HFFc6 (cell line): ENCODE data around the gene HIGD2B. TPM values are rescaled to one million over a fixed set of nuclear protein-coding genes. Genes with fewer than 3 reads are reported as not detected.
"Not testable (repeated sequence)": the region's sequence is repeated elsewhere in the genome, so short reads cannot be mapped to it uniquely, and the experiment has no call there.

Source experiments
- DNase-seq: peaks from one replicate; pipeline ENCODE4 v3.0.0-alpha.2; 2018
- H3K27ac Mint-ChIP-seq: 2 replicates; pipeline ENCODE4 v1.8.0; 2020; ENCODE audit warnings: mild to moderate bottlenecking, mixed read lengths
- H3K27me3 Mint-ChIP-seq: 2 replicates; pipeline ENCODE4 v1.8.0; 2021; ENCODE audit warnings: mild to moderate bottlenecking, moderate library complexity, mixed read lengths; ENCODE audit not compliant: insufficient read depth
- H3K36me3 Mint-ChIP-seq: 2 replicates; pipeline ENCODE4 v1.8.0; 2021; ENCODE audit warnings: low read depth, mixed read lengths
- H3K4me1 Mint-ChIP-seq: 2 replicates; pipeline ENCODE4 v1.8.0; 2020; ENCODE audit warnings: low read depth, mixed read lengths
- H3K4me3 Mint-ChIP-seq: 2 replicates; pipeline ENCODE4 v1.8.0; 2020; ENCODE audit warnings: mild to moderate bottlenecking, moderate library complexity, mixed read lengths
- H3K9me3 Mint-ChIP-seq: 2 replicates; pipeline ENCODE4 v1.8.0; 2020; ENCODE audit warnings: mild to moderate bottlenecking, mixed read lengths
- total RNA-seq, 6 experiments: library from RNA; stranded (reverse); fragmentation: NEBNext Ultra II Directional; extraction: Animal tissue kit (Norgen Biotek cat#: 25700); gene quantifications; 2 replicates in 1 of 6; 3 replicates in 5 of 6; pipeline ENCODE4 v1.2.3, GENCODE V29; 2021
- TF ChIP-seq, protein P1 (sequence below): fragments of 200-600 bp; sonication (generic); IDR thresholded peaks from 2 replicates; pipeline ENCODE4 v1.5.0; 2021; ENCODE audit warnings: antibody characterized with exemption, mild to moderate bottlenecking

HIGD2B gene
- total RNA-seq, 6 experiments from 2014 or later: not detected

DNA sequence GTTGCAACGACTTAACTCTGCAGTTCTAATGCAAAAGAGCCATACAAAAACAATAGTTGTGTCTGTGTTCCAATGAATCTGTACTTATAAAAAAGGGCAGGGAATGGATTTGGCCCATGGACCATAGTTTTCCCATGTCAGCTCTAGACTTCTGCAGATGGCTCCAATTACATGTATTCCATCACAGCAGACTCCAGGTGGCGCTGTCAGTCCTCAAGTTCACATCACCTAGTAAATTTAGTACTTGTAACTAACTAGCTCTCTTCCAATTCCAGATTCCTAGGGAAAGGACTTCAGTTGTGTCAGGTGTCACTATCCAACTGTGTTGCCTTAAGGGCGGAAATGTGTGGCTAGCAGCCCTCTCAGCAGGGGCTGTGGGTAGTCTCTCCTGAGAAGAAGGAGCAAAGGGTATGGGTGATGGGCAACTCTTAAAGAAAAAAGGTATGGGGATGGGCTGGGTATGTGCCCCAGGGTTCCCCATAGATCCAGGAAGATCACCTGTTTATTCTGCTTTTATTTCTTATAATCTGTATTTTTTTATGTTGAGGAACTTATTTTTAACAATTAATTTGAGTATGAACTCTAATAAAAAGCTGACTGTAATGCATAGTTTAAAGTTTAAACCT is 36.2 kb upstream of the HIGD2B start:
- Mint-ChIP-seq H3K4me3 (no peak overlapping the region), H3K36me3 (no peaks in the 10 kb centered on the region), H3K9me3 (no peaks in the 10 kb centered on the region), H3K27ac (no peak overlapping the region), H3K27me3 (no peaks in the 10 kb centered on the region), H3K4me1 (peaks cover 6% of the 10 kb centered on the region; the same call in 1 of the 2 replicates)
- TF ChIP-seq, protein P1, sequence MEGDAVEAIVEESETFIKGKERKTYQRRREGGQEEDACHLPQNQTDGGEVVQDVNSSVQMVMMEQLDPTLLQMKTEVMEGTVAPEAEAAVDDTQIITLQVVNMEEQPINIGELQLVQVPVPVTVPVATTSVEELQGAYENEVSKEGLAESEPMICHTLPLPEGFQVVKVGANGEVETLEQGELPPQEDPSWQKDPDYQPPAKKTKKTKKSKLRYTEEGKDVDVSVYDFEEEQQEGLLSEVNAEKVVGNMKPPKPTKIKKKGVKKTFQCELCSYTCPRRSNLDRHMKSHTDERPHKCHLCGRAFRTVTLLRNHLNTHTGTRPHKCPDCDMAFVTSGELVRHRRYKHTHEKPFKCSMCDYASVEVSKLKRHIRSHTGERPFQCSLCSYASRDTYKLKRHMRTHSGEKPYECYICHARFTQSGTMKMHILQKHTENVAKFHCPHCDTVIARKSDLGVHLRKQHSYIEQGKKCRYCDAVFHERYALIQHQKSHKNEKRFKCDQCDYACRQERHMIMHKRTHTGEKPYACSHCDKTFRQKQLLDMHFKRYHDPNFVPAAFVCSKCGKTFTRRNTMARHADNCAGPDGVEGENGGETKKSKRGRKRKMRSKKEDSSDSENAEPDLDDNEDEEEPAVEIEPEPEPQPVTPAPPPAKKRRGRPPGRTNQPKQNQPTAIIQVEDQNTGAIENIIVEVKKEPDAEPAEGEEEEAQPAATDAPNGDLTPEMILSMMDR: peak; percentile 90
- DNase-seq: peak; percentile 64

DNA sequence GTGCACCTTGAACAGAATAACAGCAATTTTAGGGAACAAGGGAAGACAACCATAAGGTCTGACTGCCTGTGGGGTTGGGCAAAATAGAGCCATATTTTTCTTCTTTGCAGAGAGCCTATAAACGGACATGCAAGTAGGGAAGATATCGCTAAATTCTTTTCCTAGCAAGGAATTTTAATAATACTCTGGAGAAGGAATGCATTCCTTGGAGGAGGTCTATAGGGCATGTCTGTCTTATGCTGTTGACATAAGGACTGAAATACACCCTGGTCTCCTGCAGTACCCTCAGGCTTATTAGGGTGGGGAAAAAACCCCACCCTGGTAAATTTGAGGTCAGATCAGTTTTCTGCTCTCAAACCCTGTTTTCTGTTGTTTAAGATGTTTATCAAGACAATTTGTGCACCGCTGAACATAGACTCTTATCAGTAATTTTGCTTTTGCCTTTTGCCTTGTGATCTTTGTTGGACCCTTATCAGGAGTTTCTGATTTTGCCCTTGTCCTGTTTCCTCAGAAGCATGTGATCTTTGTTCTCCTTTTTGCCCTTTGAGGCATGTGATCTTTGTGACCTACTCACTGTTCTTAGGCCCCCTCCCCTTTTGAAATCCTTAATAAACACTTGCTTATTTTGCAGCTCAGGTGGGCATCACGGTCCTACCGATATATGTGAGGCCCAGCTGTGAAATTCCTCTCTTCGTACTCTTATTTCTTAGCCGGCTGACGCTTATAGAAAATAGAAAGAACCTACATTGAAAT is 22.7 kb upstream of the HIGD2B start:
- not testable (repeated sequence) for H3K27me3 Mint-ChIP-seq, DNase-seq, H3K36me3 Mint-ChIP-seq, H3K27ac Mint-ChIP-seq, H3K9me3 Mint-ChIP-seq, H3K4me3 Mint-ChIP-seq
- H3K4me1 Mint-ChIP-seq: peaks cover 34% of the 10 kb centered on the region

DNA sequence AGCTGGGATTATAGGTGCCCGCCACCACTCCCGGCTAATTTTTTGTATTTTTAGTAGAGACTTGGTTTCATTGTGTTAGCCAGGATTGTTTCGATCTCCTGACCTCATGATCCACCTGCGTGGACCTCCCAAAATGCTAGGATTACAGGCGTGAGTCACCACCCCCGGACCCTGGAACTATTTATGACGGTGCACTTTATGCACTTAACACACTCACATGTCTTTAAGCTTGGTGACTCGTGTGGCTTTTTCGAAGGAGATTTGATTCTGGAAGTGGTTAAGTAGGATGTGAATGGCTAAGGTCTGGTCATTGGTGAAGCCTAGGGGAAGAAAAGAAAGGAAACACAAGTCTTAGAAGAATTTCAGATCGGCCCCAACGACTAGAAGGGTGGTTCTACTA is 20.3 kb upstream of the HIGD2B start:
- peak; percentile 27 for DNase-seq
- TF ChIP-seq, protein P1: no peak
- Mint-ChIP-seq H3K4me3 (peak overlapping the region; percentile 30; the same call in 1 of the 2 replicates), H3K4me1 (peaks cover 34% of the 10 kb centered on the region), H3K36me3 (no peaks in the 10 kb centered on the region), H3K27me3 (peaks cover 2% of the 10 kb centered on the region), H3K27ac (peak overlapping the region; percentile 85), H3K9me3 (no peaks in the 10 kb centered on the region)

DNA sequence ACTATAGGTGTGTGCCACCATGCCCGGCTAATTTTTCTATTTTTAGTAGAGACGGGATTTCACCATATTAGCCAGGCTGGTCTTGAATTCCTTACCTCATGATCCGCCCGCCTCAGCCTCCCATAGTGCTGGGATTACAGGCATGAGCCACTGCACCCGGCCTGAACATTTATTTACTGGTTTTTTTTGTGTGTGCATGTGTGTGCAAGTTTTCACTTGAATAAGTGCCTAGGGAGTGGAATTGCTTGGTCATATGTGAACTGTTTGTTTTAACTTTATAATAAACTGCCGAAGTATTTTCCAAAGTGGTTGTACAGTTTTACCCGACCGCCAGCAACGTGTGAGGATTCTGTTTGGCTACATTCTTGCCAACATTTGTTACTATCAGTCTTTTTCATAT is 14.1 kb upstream of the HIGD2B start:
- Mint-ChIP-seq H3K4me3 (no peak overlapping the region), H3K9me3 (no peaks in the 10 kb centered on the region), H3K27ac (no peak overlapping the region), H3K4me1 (no peaks in the 10 kb centered on the region), H3K36me3 (no peaks in the 10 kb centered on the region), H3K27me3 (peaks cover 4% of the 10 kb centered on the region)
- no peak for DNase-seq
- TF ChIP-seq, protein P1: no peak

DNA sequence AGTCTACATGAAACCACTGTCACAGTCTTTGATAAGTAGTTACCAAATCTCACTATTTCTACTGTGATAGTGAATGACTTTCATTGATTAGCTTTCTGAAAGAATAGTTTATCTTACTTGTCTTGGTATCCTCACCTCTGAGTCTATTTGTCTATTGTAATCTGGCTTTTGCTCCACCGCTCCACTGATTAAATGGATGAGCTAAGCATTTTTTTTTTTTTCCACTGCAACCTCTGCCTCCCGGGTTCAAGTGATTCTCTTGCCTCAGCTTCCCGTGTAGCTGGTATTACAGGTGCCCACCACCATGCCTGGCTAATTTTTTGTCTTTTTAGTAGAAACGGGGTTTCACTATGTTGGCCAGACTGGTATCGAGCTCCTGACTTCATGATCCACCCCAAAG is 13.0 kb upstream of the HIGD2B start:
- Mint-ChIP-seq H3K27ac (no peak overlapping the region), H3K27me3 (peaks cover 4% of the 10 kb centered on the region), H3K4me3 (no peak overlapping the region), H3K9me3 (no peaks in the 10 kb centered on the region), H3K4me1 (no peaks in the 10 kb centered on the region), H3K36me3 (no peaks in the 10 kb centered on the region)
- DNase-seq: no peak
- TF ChIP-seq, protein P1: no peak

DNA sequence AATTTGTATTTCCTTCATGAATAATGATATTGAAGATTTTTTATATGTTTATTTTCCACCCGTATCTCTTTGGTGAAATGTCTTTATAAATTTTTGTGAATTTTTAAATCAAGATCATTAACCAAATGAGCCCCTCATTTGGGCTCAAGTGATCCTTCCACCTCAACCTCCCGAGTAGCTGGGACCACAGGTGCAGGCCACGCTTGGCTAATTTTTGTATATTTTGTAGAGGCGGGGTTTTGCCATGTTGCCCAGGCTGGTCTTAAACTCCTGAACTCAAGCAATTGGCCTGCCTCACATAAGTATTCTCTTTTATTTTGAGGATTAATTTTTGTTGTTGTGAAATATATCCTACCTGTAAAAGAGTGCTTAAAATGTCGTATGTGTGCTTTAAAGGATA is 5.0 kb upstream of the HIGD2B start:
- H3K4me3 Mint-ChIP-seq: no peak overlapping the region
- DNase-seq: no peak
- no peak overlapping the region for H3K27ac Mint-ChIP-seq
- H3K4me1 Mint-ChIP-seq: no peaks in the 10 kb centered on the region
- H3K9me3 Mint-ChIP-seq: no peaks in the 10 kb centered on the region
- TF ChIP-seq, protein P1: no peak
- no peaks in the 10 kb centered on the region for H3K27me3 Mint-ChIP-seq
- no peaks in the 10 kb centered on the region for H3K36me3 Mint-ChIP-seq
